ENCODE results near the gene MTMR12.

DNA sequence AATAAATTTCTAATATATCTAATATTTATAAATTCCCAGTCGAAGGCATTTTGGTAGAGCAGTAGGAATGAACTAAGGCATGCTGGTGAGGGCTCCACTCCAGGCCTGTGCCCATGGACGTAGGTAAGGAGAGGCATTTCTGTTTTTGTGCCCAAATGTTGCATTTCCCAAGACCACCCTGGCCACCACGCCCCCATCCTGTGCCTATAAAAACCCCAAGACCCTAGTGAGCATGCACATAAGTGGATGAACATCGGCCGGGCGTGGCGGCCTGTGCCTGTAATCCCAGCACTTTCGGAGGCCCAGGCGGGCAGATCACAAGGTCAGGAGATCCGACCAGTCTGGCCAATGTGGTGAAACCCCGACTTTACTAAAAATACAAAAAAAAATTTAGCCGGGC is 10.1 kb upstream of the MTMR12 start:
- no peak for TF ChIP-seq ATF3 (IDR thresholded peaks at IDR 0.05; ENCODE audit: insufficient read depth, low read depth, low read length)
- TF ChIP-seq POLR2A (IDR thresholded peaks at IDR 0.05; ENCODE audit: control extremely low read depth in 1 of 2, low read depth in 2 of 2, low read length in 2 of 2): no peak
- no peak for TF ChIP-seq EZH2 (IDR thresholded peaks at IDR 0.05; ENCODE audit: low read depth, low read length, severe bottlenecking)
- TF ChIP-seq, protein P1, sequence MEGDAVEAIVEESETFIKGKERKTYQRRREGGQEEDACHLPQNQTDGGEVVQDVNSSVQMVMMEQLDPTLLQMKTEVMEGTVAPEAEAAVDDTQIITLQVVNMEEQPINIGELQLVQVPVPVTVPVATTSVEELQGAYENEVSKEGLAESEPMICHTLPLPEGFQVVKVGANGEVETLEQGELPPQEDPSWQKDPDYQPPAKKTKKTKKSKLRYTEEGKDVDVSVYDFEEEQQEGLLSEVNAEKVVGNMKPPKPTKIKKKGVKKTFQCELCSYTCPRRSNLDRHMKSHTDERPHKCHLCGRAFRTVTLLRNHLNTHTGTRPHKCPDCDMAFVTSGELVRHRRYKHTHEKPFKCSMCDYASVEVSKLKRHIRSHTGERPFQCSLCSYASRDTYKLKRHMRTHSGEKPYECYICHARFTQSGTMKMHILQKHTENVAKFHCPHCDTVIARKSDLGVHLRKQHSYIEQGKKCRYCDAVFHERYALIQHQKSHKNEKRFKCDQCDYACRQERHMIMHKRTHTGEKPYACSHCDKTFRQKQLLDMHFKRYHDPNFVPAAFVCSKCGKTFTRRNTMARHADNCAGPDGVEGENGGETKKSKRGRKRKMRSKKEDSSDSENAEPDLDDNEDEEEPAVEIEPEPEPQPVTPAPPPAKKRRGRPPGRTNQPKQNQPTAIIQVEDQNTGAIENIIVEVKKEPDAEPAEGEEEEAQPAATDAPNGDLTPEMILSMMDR (IDR thresholded peaks at IDR 0.05; ENCODE audit: control extremely low read depth in 1 of 3, insufficient read depth in 1 of 3, low read depth in 1 of 3, low read length in 3 of 3): no peak
- no peak for TF ChIP-seq CREB1 (IDR thresholded peaks at IDR 0.05)
- no peak for TF ChIP-seq USF2 (IDR thresholded peaks at IDR 0.05; ENCODE audit: low read length)
- TF ChIP-seq HDAC2 (IDR thresholded peaks at IDR 0.05; ENCODE audit: borderline replicate concordance in 1 of 2, low read depth in 2 of 2, low read length in 2 of 2): no peak
- TF ChIP-seq RFX5 (IDR thresholded peaks at IDR 0.05; ENCODE audit: borderline replicate concordance, low read depth, low read length): no peak

Measured in H1 (cell line).